GM19240 (cell line): ENCODE measurements around the gene PREX1.

Experiments
- DNase-seq: peaks from one replicate; pipeline ENCODE4 v3.0.0; 2011; ENCODE audit warnings: low spot score; ENCODE audit not compliant: insufficient read length

The PREX1 gene

DNA sequence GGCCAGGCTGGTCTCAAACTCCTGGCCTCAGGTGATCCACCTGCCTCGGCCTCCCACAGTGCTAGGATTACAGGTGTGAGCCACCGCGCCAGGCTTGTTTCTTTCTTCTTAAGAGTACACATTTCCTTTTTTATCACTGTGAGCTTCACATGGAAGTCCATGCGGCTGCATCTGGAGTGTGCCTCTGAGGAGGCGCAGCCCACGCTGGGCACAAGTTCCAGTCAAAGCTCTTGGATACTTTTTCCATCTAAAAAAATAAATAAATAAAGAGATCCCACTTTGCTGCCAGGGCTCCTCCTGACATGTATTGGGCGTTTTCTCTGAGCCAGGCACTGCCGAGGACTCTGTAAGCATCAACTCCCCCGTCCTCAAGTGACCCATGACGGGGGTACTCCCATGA is 123.0 kb downstream of the PREX1 start:
- DNase-seq: no peak

DNA sequence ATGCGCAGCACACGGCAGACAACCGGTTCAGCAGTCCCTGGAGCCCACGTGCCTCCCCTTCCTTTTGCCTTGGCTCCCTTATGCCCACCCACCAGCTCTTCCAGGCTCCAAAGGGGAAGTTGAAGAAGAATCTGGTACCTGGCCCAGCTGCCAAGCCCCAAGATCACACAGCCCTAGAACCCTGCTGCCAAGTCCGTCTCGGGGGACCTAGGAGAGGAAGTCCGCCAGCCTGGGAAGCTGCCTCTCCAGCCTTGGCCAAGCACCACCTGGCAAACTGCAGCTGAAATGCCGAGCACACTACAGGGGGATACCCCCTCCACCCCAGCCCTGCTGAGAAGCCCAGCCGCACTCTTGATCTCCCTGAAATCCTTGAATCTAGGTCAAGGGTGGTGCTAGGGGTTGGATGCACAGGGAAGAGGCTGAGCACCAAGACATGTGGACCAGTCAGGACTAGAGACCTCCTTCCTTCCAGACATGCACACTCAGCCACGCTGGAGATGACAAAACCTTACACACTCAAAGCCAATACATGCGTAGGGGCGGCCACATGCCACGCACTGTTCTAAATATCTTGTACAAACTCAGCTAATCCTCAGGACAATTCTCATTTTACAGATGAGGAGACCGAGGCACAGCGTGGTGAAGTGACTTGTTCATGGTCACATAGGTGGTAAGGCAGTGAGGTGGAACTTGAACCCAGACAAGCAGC is 124.1 kb downstream of the PREX1 start:
- DNase-seq: no peak

DNA sequence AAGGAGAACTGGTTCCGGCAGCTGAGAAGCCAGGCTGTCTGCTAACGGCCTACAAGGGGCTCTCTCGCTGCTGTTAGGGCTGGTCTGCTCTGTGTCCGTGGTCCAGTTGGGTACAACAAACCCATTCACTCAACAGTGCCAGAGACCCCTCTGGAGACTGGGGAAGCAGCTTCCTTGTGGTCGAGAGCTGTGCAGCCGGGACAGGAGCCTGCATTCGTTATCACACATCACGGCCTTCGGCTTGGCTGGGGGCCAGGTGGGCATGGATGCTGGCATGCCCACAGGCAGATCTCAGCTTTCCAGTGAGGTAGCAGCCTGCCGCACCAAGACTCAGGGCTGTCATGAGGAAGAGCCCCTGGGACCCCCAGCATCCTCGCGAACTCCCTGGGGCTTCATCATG is 124.7 kb downstream of the PREX1 start:
- no peak for DNase-seq

DNA sequence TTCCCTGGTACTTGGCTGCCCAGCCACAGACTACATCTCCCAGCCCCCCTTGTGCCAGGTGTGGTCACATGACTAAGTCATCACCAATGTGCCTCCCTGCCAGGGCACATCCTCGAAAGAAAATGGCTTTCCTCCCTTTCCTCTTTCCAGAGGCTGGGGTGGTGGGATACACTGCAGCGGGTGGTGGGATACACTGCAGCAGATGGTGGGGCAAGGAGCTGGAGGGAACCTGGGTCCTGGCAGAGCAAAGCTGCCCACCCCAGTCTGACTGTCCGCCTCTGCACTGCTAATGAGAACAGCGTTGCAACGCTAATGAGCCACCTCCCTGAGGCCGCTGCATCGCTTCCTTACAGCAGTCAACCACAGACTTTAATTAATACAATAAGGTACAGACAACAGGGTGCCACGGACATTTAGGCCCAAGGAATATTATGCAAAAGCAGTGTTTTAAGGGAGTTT is 125.3 kb downstream of the PREX1 start:
- DNase-seq: no peak

DNA sequence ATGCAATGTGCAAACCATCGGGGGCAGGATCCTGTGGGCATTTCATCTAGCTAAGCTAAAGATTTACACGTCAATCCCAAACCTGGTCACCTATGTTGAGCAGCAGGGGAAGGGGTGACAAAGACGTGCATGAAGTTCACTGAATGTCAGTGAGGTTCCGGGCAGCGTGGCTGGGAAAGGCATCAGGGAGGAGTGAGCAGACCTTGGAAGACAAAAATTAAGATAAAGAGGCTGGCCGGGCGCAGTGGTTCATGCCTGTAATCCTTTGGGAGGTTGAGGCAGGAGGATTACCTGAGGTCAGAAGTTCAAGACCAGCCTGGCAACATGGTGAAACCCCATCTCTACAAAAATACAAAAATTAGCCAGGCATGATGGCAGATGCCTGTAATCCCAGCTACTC is 126.1 kb downstream of the PREX1 start:
- DNase-seq: no peak

DNA sequence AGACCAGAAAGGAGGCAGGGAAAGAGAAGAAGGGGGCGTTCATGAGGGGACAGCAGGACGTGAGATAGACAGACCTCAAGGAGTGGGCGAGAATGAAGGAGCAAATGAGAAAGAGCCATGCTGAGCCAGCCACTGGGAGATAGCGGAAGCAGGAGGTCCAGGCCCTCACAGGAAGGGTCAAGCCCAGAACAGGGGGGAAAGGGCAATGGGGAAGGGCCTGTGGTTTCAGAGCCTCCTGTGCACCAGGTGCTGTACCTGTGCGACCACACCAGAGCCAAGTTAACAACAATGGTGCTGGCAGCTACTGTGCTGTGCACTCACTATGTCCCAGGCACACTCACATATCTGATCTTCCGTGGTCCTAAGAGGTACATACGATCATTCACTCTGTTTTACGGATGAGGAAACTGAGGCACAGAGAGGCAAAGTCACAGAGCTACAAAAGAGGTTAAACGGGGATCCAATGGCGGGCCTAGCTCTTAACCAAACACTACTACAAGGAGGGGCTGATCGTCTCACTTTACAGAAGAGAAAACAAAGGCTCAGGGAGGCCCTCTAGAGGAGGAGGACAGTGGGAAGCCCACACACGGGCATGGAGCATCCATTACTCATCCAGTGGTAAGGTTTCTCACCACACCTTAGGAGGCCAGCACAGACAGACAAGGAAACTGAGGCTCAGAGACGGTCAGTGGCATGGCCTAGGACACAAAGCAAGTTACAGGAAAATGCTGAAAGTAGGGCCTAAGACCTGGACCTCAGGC is 129.1 kb downstream of the PREX1 start:
- DNase-seq: no peak

DNA sequence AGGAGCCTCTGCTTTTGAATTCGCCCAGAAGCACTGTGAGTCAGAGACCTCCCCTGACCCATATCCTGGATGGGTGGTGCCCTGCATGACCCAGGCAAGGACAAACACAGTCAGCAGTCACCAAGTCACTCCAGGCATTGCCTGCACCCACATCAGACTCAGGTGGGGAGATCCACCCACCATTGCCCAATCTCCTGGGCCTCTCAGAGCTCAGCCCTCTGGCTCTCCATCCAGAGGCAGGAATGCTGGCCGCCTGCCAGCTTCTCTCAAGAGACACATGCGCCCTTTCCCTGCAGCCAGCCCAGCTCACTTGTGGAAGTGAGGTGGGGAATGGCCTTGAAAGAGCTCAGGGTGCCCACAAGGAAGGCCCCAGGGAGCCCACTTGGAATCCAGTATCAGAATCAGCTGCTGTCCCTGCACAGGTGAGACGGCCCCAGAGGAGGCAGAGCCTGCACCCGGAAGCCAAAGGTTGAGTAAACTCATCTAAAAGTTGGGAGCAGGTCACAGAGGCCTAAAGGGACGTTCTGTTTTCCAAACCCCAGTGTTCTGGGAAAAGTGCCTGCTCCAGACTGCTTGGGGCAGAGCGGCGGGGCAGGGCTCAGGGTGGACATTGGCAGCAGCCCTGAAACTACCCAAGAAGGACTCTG is 129.8 kb downstream of the PREX1 start:
- no peak for DNase-seq

DNA sequence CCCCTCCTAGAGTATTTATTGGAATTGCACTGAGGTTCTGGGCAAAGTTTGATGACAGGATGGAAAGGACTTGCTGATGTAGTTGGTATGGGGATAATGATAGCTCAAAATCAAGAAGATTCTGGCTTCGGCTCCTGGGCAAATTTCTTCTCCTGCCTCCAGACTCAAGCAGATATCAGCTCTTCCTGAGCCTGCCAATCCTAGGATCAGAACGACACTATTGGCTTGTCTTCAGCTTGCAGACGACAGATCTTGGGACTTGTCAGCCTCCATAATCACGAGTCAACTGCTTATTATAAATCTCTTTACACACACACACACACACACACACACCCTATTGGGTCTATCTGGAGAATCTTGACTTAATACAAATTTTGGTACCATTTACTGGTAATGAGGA is 131.1 kb downstream of the PREX1 start:
- no peak for DNase-seq

DNA sequence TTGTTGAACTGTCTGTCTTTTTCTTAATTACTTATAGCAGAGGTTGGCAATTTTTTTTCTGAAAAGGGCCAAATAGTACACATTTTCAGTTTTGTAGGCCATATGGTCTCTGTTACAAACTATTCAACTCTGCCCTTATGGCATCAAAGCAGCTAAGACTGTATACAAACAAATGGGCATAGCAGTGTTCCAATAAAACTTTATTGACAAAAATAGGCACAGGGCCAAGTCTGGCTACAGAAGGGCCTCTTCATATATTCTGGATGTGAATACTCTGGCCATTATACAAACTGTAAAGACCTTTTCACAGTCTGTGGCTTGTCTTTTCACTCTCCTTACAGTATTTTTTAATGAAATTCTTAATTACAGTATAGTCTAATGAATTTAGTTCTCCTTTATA is 132.1 kb downstream of the PREX1 start:
- no peak for DNase-seq

DNA sequence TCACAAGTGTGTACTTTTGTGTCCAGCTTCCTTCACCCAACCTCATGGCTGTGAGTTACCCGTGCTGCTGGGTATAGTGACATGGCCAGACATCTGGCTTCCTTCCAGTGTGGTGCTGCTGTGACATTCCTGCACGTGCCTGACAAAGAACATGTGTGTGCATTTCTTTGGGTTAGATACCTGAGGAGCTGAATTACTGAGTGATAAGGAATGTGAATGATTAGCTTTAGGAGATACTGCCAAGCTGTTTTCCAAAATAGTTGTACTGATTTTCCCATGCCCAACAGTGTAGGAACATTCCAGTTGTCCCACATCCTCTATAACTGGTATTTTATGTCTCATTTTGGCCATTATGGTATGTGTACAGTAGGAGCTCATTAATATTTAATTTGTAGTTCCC is 132.5 kb downstream of the PREX1 start:
- DNase-seq: no peak

DNA sequence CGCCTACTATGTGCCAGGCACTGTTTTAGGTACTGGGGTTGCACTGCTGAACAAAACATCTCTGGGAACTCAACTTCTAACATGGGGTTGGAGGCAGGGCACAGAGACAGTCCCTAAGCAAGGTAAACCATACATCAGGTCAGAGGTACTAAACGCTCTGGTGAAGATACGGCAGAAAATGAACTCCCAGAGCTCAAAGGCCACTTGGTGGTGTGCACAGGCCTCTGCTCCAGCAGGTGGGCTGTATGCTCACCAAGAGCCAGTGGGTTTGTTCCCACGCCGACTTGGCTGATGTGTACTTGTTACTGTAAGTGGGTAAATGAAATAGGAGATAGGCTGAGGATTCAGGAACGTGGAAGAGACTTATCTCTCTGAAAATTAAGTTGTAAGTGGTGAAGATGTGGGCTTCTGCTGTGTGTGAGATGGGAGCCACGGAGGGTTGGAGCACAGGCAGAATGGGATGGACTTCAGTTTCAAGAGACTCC is 133.4 kb downstream of the PREX1 start:
- DNase-seq: no peak

DNA sequence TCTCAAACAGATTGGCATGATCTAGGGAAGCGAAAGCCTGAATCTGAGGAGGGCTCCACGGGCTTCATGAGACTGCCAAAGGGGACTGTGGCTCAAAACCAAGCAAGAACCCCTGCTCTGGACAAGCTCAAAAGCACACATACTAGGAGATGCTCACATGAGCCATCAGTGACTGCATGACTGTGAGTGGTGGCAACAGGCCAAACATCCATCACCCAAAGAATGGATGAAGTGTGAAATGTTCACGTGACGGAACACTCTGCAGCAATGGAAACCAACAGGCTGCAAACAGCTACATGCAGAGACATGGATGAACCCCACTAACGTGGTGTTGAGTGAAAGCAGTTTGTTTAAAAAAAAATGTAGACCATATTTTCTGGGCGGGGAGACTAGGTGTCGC is 136.3 kb downstream of the PREX1 start:
- DNase-seq: no peak

DNA sequence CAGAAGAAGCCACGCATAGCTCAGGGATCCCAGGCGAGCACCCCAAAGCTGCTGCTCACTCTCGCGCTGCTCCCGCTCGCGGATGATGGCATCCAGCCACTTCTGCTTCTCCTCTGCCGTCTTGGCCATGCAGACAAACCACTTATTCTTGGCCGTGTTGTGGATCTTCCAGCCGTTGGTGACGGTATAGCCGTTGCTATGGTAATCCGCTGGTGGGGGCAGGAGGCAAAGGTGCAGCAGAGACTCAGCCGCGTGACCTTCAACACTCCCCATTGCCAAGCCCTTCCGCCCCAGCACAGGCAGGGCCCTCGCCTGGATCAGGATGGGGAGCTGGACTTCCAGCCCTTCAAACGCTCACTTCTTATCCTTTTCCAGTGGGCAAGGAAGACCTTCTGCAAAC is 136.9 kb downstream of the PREX1 start:
- no peak for DNase-seq

DNA sequence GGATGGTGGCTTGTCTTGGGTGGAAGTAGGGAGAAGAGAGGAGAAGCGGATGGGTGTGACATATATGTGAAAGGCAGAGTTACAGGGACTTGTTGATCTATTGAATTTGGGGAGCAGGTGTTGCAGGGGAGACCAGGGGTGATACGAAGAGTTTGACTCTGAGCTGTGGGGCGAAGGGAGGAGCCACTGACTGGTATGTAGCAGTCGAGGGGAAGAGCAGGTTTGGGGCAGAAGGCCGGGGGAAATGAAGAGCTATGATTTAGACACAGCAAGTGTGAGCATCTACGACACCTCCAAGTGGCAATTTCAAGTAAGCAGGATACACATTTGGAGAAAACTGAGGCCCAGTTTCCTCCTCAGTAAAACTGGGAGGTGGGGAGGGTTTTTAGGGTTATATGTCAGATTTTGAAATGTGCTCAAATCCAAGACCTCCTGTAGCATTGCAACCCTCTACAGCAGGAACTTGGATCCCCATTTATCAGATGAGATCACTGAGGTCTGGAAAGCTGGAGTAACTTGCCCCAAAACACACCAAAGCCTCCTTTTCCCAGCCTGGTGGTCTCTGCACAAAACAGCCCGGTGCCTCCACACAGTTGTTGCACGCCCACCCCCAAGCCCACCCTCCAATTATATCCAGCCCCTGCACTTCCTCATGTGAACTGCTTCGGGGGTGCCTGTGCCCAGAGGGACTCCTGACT is 137.8 kb downstream of the PREX1 start:
- DNase-seq: no peak

DNA sequence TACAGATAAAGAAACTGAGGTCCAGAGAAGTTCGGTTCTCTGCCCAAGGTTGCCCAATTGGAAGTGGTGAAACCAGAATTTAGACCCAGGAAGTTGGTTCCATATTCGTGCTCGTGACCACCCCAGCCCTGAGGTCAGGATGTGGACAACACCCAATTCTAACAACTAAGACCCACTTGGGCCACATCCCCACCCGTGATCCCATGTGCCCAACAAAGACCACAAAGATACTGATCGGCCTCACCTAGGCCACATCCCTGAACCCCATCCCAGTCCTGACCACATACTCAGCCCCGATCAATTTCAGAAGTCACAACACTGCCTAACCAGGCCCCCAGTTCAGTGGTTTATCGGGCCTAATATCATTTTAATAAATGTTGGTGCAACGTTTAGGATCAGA is 138.4 kb downstream of the PREX1 start:
- DNase-seq: no peak

DNA sequence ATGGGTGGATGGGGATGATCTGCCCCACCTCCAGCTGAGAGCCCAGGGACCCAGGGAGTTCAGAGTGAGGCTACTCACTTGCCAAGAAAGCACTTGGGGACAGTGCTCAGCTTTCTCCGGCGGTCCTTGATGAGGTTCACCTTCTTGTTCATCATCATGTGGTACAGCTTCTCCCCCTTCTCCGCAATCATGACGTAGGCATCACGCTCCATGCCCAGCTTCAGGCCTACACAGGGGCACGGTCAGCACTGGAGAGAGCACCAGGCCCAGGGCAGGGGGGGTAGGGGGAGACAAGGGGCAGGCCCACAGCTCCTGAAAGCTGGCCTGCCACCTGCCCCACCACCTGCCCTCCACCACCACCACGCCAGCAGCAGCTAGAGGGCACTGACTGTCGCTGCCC is 139.2 kb downstream of the PREX1 start:
- no peak for DNase-seq

DNA sequence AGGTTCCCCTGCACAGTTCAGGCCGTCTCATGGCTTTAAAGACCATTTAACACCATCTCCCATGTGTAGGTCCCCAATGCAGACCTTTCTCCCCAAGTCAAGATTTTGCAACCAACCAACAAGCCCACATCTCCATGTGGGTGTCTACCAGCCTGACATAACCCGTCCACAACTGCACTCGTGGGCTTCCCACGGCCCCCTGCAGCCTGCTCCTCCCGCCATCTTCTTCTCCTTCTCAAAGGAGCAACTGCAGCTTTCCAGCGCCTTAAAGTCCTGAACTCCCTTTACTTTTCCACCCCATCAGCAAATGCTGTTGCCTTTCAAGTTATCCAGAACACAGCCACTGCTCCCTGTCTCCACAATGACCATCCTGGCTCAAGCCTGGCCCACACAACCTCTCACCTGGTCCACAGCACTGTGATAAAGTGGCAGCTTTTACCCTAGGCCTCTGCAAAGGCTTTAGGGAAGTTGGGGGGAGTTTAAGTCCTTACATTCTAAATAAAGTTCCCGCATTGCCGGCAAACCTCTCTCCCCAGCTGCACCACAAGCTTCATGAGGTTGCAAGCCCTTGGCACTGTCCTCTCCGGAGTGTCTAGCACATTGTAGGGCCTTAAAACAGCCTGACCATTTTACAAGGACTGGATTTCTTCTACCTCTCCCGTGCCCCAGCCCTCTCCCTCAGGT is 140.5 kb downstream of the PREX1 start:
- DNase-seq: no peak

DNA sequence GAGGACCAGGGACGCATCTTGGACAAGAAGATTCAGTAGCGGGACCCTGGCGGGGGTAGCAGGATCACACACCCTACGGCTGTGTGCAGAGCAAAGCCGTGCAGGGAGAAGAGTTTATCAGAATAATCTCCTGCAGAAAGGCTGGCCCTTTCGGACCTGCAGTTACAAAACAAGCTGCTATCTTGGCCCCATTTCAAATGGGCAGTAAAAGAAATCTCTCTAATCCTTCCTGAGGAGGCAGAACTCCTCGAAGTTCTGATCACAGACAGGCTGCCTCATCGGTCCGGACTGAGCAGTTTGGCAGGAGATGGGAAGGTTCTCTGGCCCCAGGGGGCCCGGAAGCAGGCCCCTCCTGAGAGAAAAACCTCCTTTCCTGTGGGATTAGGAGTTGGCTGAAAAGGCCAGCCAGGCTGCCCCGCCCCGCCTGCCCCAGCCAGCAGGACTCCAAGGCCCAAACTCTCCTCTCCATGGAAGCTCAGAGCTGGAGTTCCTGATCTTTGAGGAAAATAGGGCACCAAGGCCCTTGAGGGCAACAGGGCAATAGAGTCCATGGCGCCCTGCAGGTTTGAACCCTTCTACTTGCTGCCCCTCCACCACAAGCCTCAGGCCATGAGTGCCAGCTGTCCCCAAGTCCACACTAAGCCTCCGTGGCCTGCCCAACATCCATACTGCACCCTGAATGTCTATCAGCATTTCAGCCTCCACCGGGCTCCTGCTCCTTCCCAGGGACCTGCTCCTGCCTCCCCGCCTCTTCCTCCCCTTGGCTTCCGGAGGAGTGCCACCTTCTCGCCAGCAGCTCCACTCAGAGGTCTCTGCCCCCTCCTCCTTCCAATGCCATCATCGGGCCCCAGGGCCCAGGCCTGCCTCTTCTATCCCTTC is 141.3 kb downstream of the PREX1 start:
- no peak for DNase-seq

DNA sequence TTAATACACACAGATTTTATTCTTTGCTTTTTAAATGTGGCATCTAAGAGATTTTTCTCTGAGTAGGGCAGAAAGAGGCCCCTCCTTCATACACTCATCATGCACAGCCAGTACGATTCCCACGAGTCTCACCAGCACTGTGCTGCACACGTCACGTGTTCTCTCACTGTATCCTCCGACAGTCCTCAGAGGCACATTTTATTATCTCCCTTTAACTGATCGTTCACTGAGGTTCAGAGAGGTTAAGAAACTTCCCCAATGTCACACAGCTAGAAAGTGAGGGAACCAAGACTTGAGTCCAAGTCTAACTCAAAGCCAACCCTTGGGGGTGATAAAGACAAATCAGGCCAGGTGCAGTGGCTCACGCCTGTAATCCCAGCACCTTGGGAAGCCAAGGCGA is 142.5 kb downstream of the PREX1 start:
- DNase-seq: no peak

DNA sequence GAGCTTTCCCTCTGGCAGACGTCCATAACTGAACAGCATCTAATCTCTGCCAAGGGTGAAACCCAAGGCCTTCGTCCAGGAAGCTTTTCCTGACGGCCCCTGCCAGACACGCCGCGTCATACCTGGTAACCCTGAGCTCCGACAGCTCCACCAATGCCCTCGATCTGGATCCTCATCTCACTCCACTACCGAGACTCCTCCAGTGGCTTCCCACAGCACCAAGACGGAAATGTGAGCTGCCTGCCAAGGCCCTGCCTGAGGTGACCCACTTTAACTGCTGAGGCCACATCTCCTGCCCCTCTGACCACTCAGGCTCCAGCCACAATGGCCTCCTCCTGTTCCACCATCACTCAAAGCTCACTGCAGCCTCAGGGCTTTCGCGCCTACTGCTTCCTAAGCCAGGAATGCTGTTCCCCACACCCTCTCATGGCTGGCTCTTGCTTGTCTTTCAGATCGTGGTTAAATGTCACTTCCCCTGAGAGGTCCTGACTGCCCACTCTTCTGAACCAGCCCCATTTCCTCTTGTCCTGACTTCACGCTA is 143.2 kb downstream of the PREX1 start:
- no peak for DNase-seq
